Mucosa of descending colon (tissue), 3 donors: ENCODE results near the gene BAIAP2L2. TPM values are rescaled to one million over a fixed set of nuclear protein-coding genes. Genes with fewer than 3 reads are reported as not detected.
A peak's percentile ranks its signal among the peaks of the same experiment; 100 is the strongest.

Experiments
- ATAC-seq: fragments of 200-7000 bp; cut with Tn5 transposase; one replicate; pipeline ENCODE4 v1.9.1; 2020; ENCODE audit warnings: mild to moderate bottlenecking, moderate library complexity
- DNase-seq, 3 donors: peaks; one replicate each; pipeline ENCODE4 v3.0.0-alpha.2; 2020
- H3K36me3 ChIP-seq: fragments of 200-600 bp; one replicate; pipeline ENCODE4 v1.8.0; 2021; ENCODE audit warnings: low read depth, mild to moderate bottlenecking
- H3K4me1 ChIP-seq: fragments of 200-600 bp; one replicate; pipeline ENCODE4 v1.8.0; 2021; ENCODE audit warnings: low read depth, mild to moderate bottlenecking
- H3K4me3 ChIP-seq: fragments of 200-600 bp; one replicate; pipeline ENCODE4 v1.8.0; 2021; ENCODE audit warnings: mild to moderate bottlenecking
- H3K9me3 ChIP-seq: fragments of 200-600 bp; one replicate; pipeline ENCODE4 v1.8.0; 2021; ENCODE audit warnings: mild to moderate bottlenecking
- CTCF ChIP-seq: fragments of 200-600 bp; IDR thresholded peaks from one replicate; pipeline ENCODE4 v1.8.0; 2022; ENCODE audit warnings: antibody characterized with exemption, mild to moderate bottlenecking
- intact Hi-C, 2 donors: fragments of 100-400 bp; cut with DNase I in 1 of 2; cut with micrococcal nuclease in 1 of 2; formaldehyde crosslinking; loops; one replicate each; pipeline versions ENCODE4 v1.11.0 to v1.11.1; 2022; cut with DNase I, micrococcal nuclease
- total RNA-seq, 3 donors: library from RNA; stranded (reverse); fragmentation: NEBNext Ultra II Directional in 2 of 3; extraction: Animal tissue kit (Norgen Biotek cat#: 25700) in 2 of 3; gene quantifications; one replicate each; pipeline versions ENCODE4 v1.2.1 to v1.2.4, GENCODE V29; 2021 to 2023
- donor health status: DM: no; HTN: no; CAD: no; lungs with moderate emphysema.
- donor health status: DM: no; HTN: no; CAD: no.
- donor health status: DM: no; HTN: yes; CAD: no.

The BAIAP2L2 gene
- total RNA-seq, 3 donors from 2014 or later = 33.9 to 92.3 (median 63.7) TPM

DNA sequence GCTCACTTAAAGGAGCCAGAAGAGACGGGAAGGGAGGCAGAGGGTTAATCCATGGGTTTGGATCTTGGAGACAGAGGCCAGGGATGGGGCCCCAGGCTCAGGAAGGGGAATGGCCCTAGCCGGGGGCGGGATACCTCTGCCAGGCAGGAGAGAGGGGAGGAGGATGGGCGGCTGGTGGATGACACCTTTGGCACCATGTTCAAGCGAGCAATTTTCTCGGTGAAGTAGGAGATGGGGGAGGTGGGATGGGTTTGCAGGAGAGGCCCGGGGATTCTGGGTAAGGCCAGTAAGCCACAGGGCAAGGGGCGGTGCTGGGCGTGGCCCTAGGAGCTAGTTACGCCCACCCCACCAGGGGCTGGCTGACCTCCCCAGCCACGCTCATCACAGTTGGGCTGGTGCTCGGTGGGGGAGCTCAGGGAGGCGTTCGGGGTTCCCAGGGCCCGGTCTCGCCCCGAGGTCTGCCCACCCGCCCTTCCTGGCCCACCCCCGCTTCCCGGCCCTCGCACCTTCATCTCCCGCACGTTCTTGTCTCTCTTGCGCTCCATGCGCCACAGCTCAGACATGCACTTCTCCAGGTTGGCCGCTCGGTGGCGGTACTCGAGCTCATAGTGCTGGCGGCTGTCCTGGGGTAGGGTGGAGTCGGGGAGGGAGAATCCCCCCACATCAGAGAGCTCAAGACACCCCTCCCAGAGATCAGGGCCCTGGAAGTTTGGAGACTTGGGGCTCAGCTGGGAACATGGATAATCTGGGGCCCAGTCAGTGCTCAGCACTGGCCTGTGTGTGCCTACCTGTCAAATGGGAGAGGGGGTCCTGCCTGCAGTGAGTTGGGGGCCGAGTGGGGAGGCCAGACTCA, 12.7 kb downstream of the BAIAP2L2 start:
- H3K4me3 ChIP-seq = no peak overlapping the region
- TF ChIP-seq CTCF = no peak
- ATAC-seq = peak; percentile 17
- no peaks in the 10 kb centered on the region for H3K36me3 ChIP-seq
- intact Hi-C loops = no loop called here
- H3K4me1 ChIP-seq = no peaks in the 10 kb centered on the region
- H3K9me3 ChIP-seq = no peaks in the 10 kb centered on the region
- DNase-seq = peak in 2 of 3 donors; percentile 22 to 49

DNA sequence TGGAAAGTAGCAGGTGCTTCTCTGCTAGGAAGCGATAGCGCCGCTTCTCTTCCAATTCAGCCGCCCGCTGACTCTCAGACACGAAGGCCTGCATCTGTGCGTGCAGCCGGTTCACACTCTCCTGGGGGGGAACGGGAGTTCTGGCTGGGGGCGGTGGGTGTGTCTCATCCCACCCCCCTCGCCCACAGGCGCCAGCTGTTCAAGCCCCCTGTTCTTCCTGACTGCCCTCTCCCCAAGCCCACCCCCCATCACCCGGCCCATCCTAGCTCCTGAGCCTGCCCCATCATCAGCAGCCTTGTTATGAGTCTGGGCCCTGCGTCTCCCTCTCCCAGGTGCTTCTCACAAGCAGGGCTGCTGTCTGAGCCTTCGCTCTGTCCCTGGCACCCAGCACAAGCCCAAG, 13.4 kb downstream of the BAIAP2L2 start:
- no peak for ATAC-seq
- DNase-seq = peak in 2 of 3 donors; percentile 21 to 33
- no peak for TF ChIP-seq CTCF
- Histone ChIP-seq H3K36me3 (no peaks in the 10 kb centered on the region), H3K4me3 (no peak overlapping the region), H3K4me1 (no peaks in the 10 kb centered on the region), H3K9me3 (no peaks in the 10 kb centered on the region)
- intact Hi-C loops = no loop called here

DNA sequence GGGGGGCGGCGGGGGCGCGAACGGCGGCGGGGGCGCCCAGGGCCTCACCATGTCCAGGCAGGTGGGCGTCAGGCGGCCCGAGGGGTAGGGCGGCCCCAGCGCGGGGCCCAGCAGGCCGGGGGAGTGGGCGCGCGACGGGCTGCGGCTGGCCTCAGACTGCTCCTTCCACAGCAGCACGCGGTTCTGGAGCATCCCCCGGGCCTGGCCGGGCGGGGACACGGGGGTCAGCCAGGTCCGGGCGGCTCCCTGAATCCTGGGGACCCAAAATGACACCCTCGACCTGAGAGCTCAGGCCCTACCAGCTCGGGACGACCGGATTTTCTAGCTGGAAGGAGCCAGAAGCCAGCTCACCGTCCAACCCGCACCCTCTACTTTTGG, 21.0 kb downstream of the BAIAP2L2 start:
- intact Hi-C loops = no loop called here
- H3K4me1 ChIP-seq = no peaks in the 10 kb centered on the region
- no peak for ATAC-seq
- TF ChIP-seq CTCF = no peak
- no peak for DNase-seq
- no peaks in the 10 kb centered on the region for H3K9me3 ChIP-seq
- H3K36me3 ChIP-seq = no peaks in the 10 kb centered on the region
- no peak overlapping the region for H3K4me3 ChIP-seq

- intact Hi-C loops = no loop called here
- H3K36me3 ChIP-seq = no peaks in the 10 kb centered on the region
- H3K4me3 ChIP-seq = no peak overlapping the region
- H3K4me1 ChIP-seq = no peaks in the 10 kb centered on the region
- TF ChIP-seq CTCF = no peak
- no peak for DNase-seq
- no peak for ATAC-seq
- no peaks in the 10 kb centered on the region for H3K9me3 ChIP-seq
Measured at GRCh38 chr22:38088629-38089473, 21.6 kb downstream of the BAIAP2L2 start.

DNA sequence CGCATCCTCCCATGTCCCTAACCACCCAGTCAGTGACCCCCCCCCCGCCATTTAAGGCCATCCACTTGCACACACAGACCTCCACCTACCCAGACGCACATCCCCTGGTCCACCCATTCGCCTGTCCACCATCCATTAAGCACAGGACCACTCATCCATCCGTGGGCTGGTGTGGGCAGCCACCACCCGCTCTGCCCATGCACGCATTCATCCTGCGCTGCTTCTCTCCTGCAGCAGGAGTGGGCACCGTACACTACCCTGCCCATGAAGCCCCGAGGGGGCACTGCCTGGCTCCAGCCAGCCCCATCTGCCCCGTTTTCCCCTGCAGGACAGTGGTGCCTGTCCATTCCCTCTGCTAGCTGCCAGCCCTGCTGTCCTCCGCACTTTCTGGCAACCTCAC, 22.6 kb downstream of the BAIAP2L2 start:
- intact Hi-C loops = no loop called here
- no peak for TF ChIP-seq CTCF
- ATAC-seq (no peak), DNase-seq (peak in 1 of 3 donors; percentile 23)
- H3K36me3 ChIP-seq = no peaks in the 10 kb centered on the region
- no peaks in the 10 kb centered on the region for H3K4me1 ChIP-seq
- no peak overlapping the region for H3K4me3 ChIP-seq
- no peaks in the 10 kb centered on the region for H3K9me3 ChIP-seq
